Astrocyte of the cerebellum (primary cell): ENCODE results near the gene KIZ.

Source experiments
- DNase-seq: peaks from one replicate; pipeline ENCODE4 v3.0.0-alpha.2; 2011; ENCODE audit warnings: low read depth
- H3K4me3 ChIP-seq: 2 replicates; pipeline ENCODE4 v1.5.1; 2011; ENCODE audit warnings: mild to moderate bottlenecking, low read depth, low read length, moderate library complexity
- CTCF ChIP-seq: IDR thresholded peaks from 2 replicates; pipeline ENCODE4 v1.5.1; 2012; ENCODE audit warnings: low read length, low read depth, moderate library complexity, mild to moderate bottlenecking; ENCODE audit errors: missing control alignments
- in situ Hi-C: cut with HindIII; loops from 2 replicates; pipeline ENCODE4 v1.10.0; 2017; ENCODE audit warnings: low sequenced_read_pairs

The KIZ gene

DNA sequence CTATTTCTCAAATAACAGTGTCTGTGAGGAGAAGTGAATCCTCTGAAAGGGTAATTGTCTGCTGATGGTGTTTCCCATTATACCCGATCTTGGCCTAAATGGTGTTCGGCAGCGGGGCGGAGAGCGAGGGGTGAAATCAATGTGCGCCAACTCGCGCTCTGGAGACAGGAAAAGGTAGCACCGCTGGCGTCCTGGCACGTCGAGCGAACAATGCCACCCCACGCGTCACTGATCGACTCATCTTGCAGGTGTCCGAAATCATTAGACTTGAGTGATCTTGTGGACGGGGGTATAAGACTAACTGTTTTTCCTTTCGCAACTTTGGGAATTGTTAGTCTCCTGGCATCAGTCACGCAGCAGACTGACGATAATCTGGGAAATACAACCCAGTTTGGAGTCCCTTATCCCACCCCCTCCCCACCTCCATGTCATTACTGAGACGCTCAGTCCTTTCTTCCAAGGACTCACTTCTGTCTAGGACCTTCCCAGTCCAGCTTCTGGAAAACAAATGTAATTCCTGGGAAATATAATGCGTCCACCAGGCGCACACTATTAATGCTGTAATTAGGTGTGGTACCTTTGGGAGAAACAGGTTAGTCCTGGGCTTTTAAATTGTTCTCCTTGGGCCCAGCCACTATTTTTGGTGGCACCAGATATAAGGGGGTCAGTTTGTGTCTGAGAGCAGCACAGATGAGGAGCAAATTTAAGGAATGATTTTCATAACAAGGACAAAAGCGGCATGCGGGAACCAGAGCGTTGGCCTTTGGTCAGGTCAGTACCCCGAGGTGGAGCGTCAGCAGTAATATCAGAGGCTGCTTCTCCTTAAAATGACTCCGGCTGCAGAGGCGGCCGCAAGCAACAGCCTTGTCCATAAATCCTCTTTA is 22.1 kb upstream of the KIZ start:
- no peak for DNase-seq
- TF ChIP-seq CTCF: no peak
- no peak overlapping the region for H3K4me3 ChIP-seq
- in situ Hi-C loops: no loop called here

DNA sequence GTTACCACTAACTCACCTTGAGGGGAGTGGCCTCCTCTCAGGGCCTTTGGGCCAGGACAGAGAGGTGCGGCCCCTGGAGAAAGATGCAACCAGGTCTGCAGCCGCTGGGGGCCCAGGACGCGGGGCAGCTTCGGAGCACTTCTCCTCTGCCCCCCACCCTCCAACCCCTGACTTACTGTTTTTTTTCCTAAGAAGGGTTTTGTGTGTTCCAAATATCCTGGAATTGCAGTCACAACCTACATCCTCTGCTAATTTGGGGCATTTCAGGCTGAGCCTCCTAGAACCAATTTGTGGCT is 21.5 kb upstream of the KIZ start:
- TF ChIP-seq CTCF: no peak
- in situ Hi-C loops: no loop called here
- no peak for DNase-seq
- no peak overlapping the region for H3K4me3 ChIP-seq

DNA sequence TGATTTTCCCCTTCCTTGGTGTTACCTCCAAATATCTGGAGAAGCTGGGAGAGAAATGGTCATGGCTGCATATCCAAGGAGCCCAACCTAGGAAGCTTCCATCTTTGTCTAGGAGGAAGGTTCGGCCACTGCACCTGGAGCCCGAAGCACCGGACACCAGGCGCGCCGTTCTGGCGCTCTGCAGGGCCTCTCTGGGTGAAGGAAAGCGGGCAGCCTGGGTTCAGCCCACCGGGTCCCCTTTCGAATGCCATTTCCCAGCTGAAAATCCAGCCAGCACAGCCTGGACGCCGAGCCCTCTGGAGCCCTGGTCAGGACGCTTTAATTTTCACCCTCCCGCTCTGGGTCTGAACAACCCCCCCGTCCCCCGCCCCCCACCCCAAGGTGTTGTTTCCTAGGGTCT is 21.0 kb upstream of the KIZ start:
- TF ChIP-seq CTCF: no peak
- no peak for DNase-seq
- H3K4me3 ChIP-seq: no peak overlapping the region
- in situ Hi-C loops: no loop called here

DNA sequence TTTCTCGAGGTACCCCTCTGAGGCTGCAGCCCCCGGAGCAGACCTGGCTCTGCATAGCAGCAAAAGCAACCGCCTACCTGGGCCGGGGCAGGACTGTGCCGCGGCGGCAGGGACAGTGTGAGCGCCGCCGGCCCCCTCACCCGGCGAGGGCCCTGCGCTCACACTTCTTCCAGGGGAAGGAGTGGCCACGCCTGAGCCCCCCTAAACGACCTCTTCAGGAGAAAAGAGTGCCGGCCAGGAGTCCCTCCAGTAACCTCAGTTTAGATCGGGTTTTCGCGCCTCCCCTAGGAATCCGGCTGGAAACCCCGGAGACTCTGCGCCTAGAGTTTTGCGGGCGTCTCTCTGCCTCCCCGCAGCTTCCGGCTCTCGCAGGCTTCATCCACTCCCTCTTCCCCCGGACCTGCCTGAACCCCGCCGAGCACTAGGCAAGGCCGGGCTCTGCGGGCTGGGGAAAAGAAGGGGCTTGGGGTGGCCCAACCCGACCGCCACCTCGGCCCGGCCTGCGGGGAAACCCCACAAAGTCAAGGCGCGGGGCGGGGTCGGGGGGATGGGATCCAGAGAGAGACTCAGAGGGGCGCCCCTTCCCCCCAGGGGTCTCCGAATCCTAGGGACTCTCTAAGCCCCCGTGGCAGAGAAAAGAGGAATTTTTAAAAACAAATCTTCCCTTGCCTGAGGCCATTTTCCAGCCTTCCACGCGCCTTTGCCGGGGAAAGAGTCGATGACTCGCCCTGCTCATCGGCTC is 20.3 kb upstream of the KIZ start:
- H3K4me3 ChIP-seq: no peak overlapping the region
- no peak for TF ChIP-seq CTCF
- no peak for DNase-seq
- in situ Hi-C loops: no loop called here

- H3K4me3 ChIP-seq: no peak within 1 kb of the TSS
- in situ Hi-C loops: no loop called here
- no peak for DNase-seq
- TF ChIP-seq CTCF: no peak
Observed at GRCh38 chr20:21106171-21107017, 19.5 kb upstream of the KIZ start, which contains the start of gene LINC00237. LINC00237 (minus strand) TSS chr20:21106358.

GRCh38 chr20:21109144-21109543 is 16.7 kb upstream of the KIZ start:
- no peak for TF ChIP-seq CTCF
- in situ Hi-C loops: no loop called here
- no peak overlapping the region for H3K4me3 ChIP-seq
- no peak for DNase-seq
